ENCODE results near the gene HEATR1.
"Not testable (repeated sequence)": the region's sequence is repeated elsewhere in the genome, so short reads cannot be mapped to it uniquely, and the experiment has no call there.

The HEATR1 gene

DNA sequence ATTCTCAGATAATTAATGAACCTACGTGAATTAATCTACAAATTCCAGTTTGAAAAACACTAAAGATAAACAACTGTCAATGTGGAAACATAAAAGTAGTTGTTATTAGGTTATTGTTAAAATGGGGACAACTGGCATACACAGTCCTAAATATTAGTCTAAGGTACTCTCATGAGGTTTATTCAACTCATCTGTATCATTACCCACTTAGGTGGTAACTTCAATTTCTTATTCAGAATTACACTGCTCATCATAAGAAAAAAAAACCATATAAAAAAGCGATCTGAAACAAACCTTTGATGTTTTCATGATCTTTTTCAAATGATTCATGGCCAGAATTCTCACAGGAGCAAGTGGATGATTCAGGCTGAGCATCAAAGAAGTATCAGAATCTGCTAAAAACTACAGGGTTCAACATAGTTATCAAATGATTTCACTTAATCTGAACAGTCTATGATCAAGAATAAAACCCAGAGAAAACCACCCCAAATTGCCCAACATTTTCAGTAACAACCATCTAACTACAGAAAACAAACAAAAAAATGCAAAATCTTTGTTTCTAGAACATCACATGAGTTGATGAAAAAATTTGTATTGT, 13.7 kb downstream of the HEATR1 start:
- DNase-seq = no peak

DNA sequence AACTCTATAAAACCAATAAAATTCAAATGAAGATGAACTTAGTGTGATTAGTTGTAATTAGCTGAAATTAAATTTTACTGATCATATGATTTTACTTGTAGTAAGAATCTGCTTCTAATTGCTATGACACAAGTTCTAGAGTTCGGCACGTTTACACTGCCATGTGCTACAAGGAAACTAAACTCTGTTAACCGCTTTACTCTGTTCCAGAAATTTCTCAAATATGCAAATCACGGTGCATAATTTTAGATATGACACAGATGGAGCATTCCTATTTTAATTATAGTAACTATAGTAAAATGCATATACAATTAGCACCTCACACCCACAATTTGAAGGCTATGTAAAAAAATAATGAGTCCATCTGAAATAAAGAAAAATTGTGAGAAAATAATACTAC, 14.8 kb downstream of the HEATR1 start:
- DNase-seq = no peak

DNA sequence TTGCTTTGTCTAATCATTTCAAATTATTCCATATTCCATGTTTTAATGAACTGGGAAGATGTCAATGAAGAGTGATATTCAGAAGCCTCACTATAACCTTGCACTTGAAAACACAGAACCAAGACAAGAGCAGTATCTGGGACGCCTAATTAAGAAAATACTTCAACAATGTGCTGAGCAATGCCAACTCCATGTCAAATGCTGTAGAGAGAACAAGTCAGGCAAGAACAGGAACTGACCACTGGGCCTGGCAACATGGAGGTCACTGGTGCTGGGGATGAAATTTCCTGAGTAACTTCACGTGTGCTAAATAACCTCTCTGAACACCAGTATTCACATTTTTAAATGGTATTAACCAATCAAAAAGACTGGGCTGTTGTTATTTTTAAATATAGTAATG, 22.8 kb downstream of the HEATR1 start:
- no peak for DNase-seq

DNA sequence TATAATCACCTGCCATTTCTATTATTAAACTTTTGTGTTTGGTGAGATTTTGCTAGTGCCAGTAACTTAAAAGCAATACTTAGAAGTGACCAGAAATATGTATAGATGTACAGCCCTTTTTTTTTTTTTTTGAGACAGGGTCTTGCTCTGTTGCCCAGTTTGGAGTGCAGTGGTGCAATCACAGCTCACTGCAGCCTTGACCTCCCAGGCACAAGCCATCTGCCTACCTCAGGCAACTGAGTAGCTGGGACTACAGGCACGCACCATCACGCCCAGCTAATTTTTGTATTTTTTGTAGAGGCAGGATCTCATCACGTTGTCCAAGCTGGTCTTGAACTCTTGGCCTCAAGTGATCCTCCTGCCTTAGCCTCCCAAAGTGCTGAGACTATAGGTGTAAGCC, 23.9 kb downstream of the HEATR1 start:
- DNase-seq = not testable (repeated sequence)

DNA sequence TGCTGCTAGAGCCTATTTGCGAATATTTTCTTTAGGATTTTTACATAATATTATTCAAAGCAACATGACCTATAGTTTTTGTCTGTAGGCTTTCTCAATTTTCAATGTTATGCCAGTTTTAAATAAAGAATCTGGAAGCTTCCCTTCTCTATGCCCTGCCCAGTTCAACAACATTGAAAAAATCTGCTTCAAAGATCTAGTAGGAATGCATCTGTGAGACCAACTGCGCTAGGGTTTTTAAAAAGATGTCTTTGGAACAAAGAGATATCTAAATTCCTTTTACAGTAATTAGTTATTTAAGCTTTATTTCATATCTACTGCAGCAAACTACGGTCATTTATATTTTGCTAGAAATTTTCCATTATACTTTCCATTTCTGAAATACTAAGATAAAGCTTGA, 25.7 kb downstream of the HEATR1 start:
- DNase-seq = no peak

DNA sequence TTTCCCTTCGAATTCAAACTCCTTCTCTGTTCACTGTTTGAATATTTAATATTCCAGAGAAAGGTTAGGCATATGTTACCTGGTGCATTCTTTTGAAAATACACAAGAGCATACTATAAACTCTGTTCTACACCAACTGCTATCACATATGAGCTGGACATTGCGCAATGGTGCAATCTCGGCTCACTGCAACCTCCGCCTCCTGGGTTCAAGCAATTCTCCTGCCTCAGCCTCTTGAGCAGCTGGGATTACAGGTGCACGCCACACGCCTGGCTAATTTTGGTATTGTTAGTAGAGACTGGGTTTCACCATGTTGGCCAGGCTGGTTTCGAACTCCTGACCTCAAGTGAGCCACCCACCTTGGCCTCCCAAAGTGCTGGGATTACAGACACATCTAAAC, 27.3 kb downstream of the HEATR1 start:
- DNase-seq = not testable (repeated sequence)

DNA sequence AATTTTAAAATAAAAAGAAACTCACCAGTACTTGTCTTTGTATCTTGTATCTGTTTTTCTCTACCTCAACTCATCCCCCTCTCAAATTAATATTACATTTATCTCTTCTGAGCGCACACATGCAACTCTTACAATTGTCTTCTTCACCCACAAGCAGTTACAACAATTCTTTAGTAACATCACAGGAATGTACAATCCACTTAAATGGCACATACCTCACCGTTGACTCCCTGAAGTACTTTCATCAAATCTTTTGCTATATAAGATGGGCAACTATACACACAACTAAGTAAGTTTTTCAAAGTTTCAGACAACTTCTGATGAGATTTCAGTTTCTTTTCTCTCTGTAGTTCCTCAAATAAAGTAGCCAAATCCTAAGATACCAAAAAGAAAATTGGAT, 28.3 kb downstream of the HEATR1 start:
- DNase-seq = no peak

DNA sequence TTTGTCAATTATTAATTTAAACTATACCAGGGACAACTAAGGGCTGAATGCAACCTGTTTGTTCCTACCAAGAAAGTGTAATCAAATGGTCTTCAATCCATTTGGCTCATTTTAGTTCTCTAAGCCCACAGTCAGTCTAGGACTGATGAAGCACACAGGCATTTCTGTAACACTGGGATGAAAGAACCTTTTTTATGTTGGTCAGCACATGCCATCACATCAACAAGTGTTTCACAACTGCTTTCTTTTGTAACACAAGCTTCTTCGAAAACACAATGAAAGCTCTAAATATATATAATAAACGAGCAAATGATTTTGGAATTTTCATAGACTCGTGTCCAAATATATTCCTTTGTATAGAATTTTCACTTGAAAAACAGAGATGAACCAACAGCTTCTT, 28.8 kb downstream of the HEATR1 start:
- DNase-seq = no peak

DNA sequence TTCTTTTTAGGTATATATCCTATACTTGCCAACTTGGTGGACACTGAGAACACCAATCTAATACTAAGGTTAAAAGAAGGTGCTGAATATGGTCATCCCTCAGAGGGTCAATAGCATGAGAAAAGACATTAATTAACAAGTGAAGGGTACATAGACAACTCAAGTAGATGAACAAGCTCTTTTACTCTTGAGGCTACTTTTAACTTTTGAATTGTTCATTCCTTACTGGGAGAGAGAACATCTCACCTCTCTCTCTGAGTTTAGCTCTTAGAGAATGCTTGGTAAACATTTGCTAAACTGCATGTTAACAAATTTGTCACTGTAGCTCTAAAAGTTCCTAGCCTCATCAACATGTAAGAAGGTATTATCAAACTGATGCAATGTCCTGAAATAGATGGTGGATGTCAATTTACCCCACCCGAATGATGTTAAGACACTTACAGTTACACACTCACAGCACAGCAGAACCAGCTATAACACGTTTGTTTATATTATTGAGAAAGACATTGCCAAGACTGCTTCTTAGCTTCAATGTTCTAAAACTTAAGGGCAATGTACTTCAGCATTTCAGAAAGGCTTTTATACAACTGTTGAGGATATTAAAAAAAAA, 35.9 kb downstream of the HEATR1 start:
- no peak for DNase-seq

DNA sequence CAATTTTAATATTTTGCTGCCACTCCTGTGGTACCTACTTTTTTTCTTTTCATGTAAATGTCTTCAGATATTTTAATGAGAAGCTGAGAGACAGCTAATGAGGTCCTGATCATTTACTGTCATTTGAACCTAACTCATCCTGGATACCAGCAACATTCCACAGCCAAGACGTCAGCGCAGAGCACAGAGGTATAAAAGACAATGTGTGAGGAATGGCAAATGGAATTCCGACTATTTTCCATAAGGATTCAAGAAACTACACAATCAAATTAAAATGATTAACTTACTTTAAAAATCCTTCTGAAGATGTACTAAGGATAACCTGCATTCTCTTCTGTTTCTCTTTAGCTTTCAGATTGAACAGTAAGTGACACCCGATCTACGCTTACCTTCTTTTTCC, 38.8 kb downstream of the HEATR1 start:
- DNase-seq = no peak

DNA sequence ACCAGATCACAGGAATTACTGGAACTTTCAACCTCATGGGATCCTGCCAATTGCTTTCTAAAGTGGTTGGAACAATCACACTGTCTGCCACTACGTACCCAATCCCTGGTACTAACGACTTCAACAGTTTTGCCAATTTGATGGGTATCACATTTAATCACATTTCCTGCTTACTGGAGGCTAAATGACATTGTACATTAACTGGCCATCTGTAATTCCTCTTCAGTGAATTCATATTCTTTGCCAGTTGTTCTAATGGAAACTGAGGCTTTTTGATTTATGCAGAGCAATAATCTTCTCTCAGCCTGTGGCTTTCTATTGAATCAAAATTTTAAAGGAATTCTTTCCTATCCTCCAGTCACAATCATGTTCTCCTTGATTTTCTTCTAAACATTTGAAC, 42.3 kb downstream of the HEATR1 start:
- DNase-seq = no peak

DNA sequence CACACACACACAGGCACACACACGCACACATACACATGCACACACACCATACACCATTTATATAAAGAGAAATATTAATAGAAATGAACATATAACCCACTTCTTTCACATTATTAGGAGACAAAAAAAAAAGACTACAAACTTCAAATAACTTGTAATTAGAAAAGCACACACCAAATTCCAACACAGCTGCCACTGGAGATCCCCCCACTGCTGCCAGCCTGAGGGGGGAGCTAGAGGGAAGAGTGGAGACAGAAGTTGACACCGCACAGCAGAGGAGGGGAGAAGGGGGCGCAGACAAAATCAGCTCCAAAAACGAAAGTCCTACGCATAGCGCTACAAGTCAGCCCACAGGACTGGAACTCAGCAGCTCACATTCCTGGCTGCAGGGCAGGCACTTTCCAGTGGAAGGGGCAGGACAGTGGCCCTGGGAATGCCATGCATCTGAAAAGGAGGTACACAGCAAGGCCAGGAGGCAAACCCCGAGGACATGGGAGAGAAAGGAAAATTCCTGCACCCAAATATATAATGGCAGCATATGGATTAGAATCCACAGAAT, 44.0 kb downstream of the HEATR1 start:
- no peak for DNase-seq

DNA sequence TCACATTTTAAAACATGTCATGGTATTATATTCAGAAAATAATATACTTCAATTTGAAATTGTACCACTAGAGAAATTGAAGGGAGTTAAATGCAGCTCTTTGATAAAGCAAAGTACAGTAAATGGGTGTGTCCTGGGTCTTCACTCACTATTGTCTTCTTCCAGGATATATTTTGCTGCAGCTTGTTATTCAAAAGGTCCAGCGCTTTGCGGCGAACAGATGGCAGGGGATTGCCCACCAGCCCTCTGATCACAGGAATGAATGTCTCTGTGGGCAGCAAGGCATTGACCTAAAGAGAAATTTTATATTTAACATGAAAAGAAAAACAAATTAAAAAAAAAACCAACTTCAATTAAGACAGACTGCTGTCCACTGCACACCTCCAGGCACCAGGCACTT, 45.5 kb downstream of the HEATR1 start:
- DNase-seq = no peak

DNA sequence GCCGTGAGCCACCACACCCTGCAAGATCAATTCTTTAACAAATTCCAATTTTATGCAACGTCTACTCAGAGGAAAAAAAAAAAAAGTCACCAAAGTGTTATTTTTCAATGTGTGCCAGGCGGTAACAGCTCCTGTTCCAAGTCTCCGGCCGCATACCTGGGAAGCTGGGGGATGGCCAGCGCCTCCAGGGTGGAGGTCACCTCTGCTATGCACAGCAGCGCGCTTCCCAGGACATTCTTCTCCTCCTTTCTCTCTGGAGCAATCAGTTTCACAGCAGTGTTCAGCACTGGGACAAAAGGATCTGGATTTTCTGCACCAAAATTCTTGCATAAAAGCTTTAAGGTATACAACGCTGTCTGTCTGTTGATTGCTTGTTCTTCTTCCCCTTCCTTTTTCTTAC, 46.2 kb downstream of the HEATR1 start:
- DNase-seq = no peak

DNA sequence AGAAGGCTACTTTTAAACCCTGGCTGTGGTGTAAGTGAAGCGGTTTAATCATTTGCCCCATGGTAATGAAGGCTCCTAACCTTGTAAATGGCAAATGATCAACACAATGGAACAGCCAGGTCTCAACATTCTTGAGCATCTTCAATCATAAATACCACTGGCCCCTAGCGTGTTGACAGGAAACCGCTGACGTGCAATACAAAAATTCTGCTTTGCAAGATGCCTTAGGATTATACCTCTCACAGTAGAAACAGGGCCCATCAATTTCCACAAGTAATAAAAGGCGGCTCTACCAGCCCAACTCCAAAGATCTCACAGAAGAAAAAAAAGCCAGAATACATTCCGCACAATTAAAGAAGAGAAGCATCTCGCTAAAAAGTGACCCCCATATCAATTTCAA, 47.7 kb downstream of the HEATR1 start:
- no peak for DNase-seq

DNA sequence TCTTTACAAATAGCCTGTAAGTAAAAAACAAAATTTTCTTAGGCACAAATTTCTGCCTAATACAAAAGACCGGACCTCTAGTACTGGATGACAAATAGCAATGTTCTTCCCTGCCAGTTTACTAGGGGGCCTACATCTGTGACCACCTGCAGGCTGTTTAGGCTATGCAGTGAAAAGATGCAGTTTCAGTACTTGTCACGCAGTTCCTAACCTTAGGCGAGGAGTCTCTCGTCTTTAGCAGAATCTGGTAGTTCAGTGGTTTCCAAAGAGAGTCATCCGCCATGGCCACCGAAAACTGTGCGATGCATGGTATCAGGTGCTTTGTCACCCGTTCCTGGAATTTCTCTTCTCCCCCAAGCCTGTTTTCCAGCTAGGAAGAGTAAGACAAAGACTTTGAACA, 50.9 kb downstream of the HEATR1 start:
- no peak for DNase-seq

DNA sequence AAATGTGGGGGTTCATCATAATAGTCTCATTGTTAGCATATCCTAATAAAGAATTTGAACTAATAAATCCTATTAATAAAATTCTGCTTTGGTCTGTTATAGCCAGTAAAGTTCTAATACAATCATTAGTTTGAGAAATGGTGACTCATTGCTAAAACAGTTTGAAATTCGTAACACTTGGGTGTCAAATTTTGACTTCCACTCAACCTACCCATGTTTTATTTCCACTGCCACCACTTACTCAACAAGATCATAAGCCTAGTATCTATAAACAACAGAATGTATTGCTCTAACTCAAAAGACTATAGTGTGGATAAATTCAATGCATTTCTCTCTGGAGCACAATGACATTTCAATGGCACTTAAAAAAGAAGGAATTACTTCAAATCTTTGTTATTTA, 51.4 kb downstream of the HEATR1 start:
- DNase-seq = no peak

DNA sequence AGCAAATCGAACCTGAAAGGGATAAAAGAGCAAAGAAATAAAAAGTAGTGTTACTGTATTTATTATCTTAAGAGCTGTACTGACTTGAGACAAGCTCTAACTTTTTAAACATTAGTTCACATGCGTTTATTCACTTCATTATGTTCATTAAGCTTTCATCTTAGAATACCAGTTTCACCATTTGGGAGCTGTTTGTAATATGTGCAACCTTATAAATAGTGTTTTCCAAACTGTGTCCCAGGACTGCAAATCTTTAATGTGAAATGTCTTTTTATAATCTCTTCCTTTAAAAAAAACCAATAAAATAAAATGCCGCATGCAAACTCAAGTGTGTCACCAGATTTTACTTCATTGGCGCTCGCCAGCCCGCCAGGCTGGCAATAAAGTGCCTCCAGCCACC, 52.2 kb downstream of the HEATR1 start:
- no peak for DNase-seq

DNA sequence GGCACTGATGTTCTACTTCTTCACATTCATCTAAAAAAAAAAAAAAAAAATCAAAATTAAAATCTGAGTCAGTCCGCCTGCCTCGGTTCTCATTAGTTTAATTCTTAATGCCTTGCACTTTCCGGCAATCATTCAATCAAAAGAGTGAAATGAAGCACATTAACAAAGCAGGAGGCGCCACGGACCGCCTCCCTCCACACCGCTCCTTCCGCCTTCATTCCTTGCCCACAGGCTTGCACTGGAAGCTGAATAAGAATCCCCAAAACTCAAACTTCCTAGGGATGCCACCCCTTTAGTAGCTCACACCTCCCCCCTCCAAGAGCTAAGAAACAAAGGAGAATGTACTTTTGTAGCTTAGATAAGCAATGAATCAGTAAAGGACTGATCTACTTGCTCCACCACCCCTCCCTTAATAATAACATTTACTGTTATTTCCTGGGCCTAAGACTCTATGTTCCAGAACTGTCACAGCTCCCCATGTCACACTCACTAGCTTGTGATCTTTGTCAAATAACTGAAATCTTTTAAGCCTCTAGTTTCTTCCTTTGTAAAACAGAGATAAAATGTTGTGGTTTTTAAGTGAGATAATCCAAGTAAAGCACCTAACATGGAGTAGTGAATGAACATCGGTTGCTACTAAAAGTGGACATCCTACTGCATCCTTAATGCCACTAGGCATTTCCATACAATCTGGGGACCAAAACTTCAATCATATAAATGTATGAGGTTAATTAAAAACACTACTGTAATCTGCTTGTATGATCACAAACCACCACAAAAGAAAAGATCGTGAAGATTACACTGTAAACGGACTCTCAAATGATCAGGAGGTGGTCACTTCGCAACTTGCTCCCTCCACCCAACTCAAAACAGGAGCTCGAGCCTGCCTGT, 53.1 kb downstream of the HEATR1 start:
- DNase-seq = no peak

DNA sequence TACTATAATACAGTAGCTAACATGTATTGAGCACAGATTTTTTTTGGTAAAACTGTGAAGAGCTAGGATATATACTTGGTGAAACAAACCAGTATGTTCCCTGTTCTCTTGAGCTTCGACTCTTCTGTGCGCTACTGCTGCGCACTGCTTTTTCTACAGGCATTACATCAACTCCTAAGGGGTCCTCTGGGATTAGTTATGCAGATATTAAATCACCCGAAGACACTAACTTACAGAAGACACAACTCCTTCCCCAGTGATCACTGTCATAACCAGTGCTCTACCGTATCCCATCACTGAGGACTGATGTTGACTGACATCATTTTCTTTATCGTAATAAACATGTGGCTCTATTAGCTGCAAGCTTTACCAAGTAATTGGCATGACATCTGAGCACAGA, 55.9 kb downstream of the HEATR1 start:
- DNase-seq = no peak

DNA sequence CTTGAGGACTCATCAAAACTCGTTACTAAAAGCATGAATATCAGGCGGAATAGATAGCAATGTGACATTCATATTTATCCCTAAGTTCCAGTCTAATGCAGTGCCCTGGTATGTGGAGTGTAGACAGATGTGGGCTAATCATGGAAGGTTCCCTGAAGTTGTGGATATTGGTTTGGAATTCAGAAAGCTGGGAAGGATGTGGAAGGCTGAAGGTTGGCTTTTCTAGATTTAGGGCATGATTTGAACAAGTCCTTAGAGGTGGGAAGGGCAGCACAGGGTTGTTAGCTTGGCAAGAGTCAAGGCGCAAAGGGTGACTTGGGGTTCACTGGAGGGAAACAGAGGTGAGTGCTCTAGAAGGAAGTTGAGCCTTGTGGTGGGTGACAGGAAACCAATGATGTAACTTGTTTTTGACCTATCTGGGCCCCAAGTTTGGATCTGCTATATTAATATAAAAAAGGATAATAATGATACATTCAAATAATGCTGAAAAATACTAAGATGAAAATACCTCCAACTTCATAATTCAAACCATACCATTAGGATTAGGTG, 58.6 kb downstream of the HEATR1 start:
- no peak for DNase-seq

DNA sequence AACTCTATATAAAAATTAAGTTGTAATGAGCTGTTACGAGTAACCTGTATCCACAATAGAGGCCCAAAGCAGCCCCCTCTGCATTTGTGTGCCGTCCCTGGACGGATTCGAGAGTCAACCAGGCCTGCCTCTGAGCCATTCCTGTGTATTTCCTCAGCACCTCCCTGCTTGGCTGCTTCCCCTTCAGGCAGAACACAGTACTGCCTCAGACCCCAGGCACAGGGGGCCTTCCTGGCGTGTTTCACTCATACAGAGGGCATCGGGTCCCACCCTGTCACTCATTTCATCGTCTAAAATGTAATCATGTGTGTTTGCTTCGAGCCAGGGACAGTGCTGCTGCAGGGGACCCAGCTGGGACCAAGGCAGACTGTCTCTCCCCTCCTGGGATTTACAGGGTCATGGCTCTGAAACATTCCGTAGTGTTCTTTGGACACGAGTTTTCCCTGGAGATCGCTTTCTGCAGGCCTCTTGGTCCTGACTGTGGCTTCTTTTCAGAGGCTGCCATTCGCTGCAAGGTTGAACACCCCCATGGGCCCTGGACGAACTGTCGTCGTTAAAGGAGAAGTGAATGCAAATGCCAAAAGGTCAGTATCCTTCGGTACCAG, 61.1 kb downstream of the HEATR1 start:
- peak; percentile 29 for DNase-seq

DNA sequence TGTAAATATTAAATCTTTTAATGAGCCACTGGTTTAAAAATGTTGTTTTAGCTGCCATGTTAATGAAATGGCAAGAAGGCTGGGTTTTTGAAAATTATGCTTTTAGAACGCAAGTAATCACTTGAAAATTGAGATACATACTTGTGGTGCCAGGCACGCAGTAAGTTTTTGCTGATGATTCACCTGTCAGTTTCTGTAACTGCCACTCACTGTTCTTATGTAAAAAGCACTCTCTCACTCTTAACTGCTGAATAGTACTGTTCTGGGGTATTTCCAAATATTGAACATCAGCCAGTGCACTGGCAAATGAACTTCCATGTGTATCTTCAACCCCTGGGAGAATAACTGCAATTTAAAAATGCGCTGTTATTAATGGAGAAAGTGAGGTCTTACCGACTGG, 62.6 kb downstream of the HEATR1 start:
- no peak for DNase-seq
